ENCODE results near the gene SLC35F1.

The SLC35F1 gene

GRCh38 chr6:118305081-118305480 lies 398.0 kb downstream of the SLC35F1 start:
- WGBS, 2 experiments (ENCODE audit: insufficient coverage in 2 of 2), result 100% methylated on average over 1 of the region's 1 CpG; no CpG with 5 or more reads in 1 of the 2 experiments
- H3K27ac ChIP-seq (ENCODE audit: low read depth, low read length, severe bottlenecking), result no peak overlapping the region
- no peaks in the 10 kb centered on the region for H3K4me1 ChIP-seq (ENCODE audit: control insufficient read depth, insufficient read depth, low read length, poor library complexity, severe bottlenecking)
- no peak overlapping the region for H3K4me3 ChIP-seq (ENCODE audit: extremely low read depth, insufficient read depth, low read length, poor library complexity, severe bottlenecking)
- no peaks in the 10 kb centered on the region for H3K36me3 ChIP-seq (ENCODE audit: control insufficient read depth, insufficient read depth, low read length)
- H3K9me3 ChIP-seq (ENCODE audit: control insufficient read depth, low read length), result no peaks in the 10 kb centered on the region

DNA sequence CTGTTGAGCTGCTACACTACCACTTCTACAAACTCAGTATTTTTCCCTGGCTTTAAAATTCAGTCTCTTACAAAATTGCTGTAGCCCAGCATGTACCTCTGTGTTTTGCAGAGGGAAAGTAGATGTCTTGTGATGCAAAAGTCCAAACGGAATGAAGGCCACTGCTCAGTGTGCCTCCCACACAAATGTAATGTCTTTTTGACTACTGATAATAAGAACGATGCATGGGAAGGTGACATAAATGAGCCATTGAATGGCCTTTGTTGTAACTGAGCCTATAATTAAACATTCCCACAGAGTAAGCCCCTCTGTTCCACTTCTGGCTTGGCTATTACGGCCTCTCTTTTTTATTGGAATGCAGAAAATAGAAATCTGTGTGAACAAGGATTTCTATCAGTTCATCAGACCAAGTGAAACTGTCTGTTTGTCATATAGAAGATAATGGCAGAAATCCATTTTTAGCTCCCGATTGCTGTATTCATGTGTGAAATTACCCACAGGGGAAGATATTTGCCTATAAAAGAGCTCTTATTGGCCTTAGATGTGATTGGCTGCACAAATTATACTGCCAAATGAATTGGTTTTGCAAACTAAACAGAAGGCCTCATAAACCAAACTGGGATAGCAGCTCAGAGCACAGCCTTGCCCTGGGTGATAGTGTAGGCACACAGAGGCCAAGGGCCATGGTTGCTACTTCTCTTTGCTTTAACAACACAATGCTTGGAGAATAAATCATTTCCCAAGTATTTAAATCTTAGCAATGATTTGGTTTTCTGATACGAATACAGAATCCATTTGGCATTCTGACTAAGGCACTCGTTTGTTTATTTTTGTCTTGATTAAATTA lies 399.6 kb downstream of the SLC35F1 start:
- no peak overlapping the region for H3K4me3 ChIP-seq (ENCODE audit: extremely low read depth, insufficient read depth, low read length, poor library complexity, severe bottlenecking)
- WGBS, 2 experiments (ENCODE audit: insufficient coverage in 2 of 2), result 90 to 91% methylated on average over 2 to 5 of the region's 6 CpGs
- H3K9me3 ChIP-seq (ENCODE audit: control insufficient read depth, low read length), result no peaks in the 10 kb centered on the region
- H3K27ac ChIP-seq (ENCODE audit: low read depth, low read length, severe bottlenecking), result no peak overlapping the region
- no peaks in the 10 kb centered on the region for H3K36me3 ChIP-seq (ENCODE audit: control insufficient read depth, insufficient read depth, low read length)
- no peaks in the 10 kb centered on the region for H3K4me1 ChIP-seq (ENCODE audit: control insufficient read depth, insufficient read depth, low read length, poor library complexity, severe bottlenecking)

DNA sequence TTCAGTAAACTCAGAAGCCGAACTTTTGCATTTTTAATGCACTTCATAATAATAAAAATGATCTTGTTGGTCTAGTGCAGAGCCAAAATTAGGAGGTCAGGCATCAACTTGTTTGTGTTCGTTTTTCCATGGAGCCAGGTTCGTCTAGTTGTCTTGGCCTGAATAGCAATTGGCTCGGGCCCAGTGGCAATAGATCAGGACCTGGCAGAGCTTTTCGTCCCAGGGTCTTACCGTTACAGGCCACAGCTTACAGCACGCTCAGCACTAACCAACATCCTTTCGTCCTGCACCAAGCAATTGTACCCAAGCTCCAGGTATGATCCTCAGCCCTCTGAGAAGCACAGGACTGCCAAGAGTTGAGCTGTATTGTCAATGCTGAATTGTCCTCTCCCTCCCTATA lies 400.5 kb downstream of the SLC35F1 start:
- WGBS, 2 experiments (ENCODE audit: insufficient coverage in 2 of 2), result 90 to 97% methylated on average over 7 of the region's 8 CpGs
- no peak overlapping the region for H3K27ac ChIP-seq (ENCODE audit: low read depth, low read length, severe bottlenecking)
- H3K9me3 ChIP-seq (ENCODE audit: control insufficient read depth, low read length), result no peaks in the 10 kb centered on the region
- no peaks in the 10 kb centered on the region for H3K36me3 ChIP-seq (ENCODE audit: control insufficient read depth, insufficient read depth, low read length)
- H3K4me3 ChIP-seq (ENCODE audit: extremely low read depth, insufficient read depth, low read length, poor library complexity, severe bottlenecking), result no peak overlapping the region
- H3K4me1 ChIP-seq (ENCODE audit: control insufficient read depth, insufficient read depth, low read length, poor library complexity, severe bottlenecking), result no peaks in the 10 kb centered on the region

GRCh38 chr6:118309337-118310093 lies 402.5 kb downstream of the SLC35F1 start:
- no peak overlapping the region for H3K4me3 ChIP-seq (ENCODE audit: extremely low read depth, insufficient read depth, low read length, poor library complexity, severe bottlenecking)
- no peak overlapping the region for H3K27ac ChIP-seq (ENCODE audit: low read depth, low read length, severe bottlenecking)
- WGBS, 2 experiments (ENCODE audit: insufficient coverage in 2 of 2), result 83 to 88% methylated on average over 1 to 2 of the region's 2 CpGs
- no peaks in the 10 kb centered on the region for H3K9me3 ChIP-seq (ENCODE audit: control insufficient read depth, low read length)
- H3K4me1 ChIP-seq (ENCODE audit: control insufficient read depth, insufficient read depth, low read length, poor library complexity, severe bottlenecking), result peaks cover 3% of the 10 kb centered on the region
- no peaks in the 10 kb centered on the region for H3K36me3 ChIP-seq (ENCODE audit: control insufficient read depth, insufficient read depth, low read length)

- Histone ChIP-seq H3K27ac (ENCODE audit: low read depth, low read length, severe bottlenecking) (no peak overlapping the region), H3K9me3 (ENCODE audit: control insufficient read depth, low read length) (no peaks in the 10 kb centered on the region), H3K36me3 (ENCODE audit: control insufficient read depth, insufficient read depth, low read length) (no peaks in the 10 kb centered on the region), H3K4me1 (ENCODE audit: control insufficient read depth, insufficient read depth, low read length, poor library complexity, severe bottlenecking) (peaks cover 3% of the 10 kb centered on the region), H3K4me3 (ENCODE audit: extremely low read depth, insufficient read depth, low read length, poor library complexity, severe bottlenecking) (no peak overlapping the region)
- no CpG with 5 or more reads among the region's 3 CpGs for WGBS, 2 experiments (ENCODE audit: insufficient coverage in 2 of 2)
These were observed 406.1 kb downstream of the SLC35F1 start for GRCh38 chr6:118313208-118313607.

- H3K9me3 ChIP-seq (ENCODE audit: control insufficient read depth, low read length), result no peaks in the 10 kb centered on the region
- no peaks in the 10 kb centered on the region for H3K36me3 ChIP-seq (ENCODE audit: control insufficient read depth, insufficient read depth, low read length)
- no peak overlapping the region for H3K27ac ChIP-seq (ENCODE audit: low read depth, low read length, severe bottlenecking)
- WGBS, 2 experiments (ENCODE audit: insufficient coverage in 2 of 2), result 81 to 85% methylated on average over 3 of the region's 3 CpGs
- H3K4me3 ChIP-seq (ENCODE audit: extremely low read depth, insufficient read depth, low read length, poor library complexity, severe bottlenecking), result no peak overlapping the region
- H3K4me1 ChIP-seq (ENCODE audit: control insufficient read depth, insufficient read depth, low read length, poor library complexity, severe bottlenecking), result peaks cover 3% of the 10 kb centered on the region
These were observed 406.7 kb downstream of the SLC35F1 start for GRCh38 chr6:118313762-118314161.

GRCh38 chr6:118316796-118317384 lies 409.8 kb downstream of the SLC35F1 start:
- Histone ChIP-seq H3K36me3 (ENCODE audit: control insufficient read depth, insufficient read depth, low read length) (no peaks in the 10 kb centered on the region), H3K9me3 (ENCODE audit: control insufficient read depth, low read length) (no peaks in the 10 kb centered on the region), H3K27ac (ENCODE audit: low read depth, low read length, severe bottlenecking) (no peak overlapping the region), H3K4me1 (ENCODE audit: control insufficient read depth, insufficient read depth, low read length, poor library complexity, severe bottlenecking) (peaks cover 3% of the 10 kb centered on the region), H3K4me3 (ENCODE audit: extremely low read depth, insufficient read depth, low read length, poor library complexity, severe bottlenecking) (no peak overlapping the region)
- 82 to 100% methylated on average over 1 to 3 of the region's 6 CpGs for WGBS, 2 experiments (ENCODE audit: insufficient coverage in 2 of 2)

- peaks cover 3% of the 10 kb centered on the region for H3K4me1 ChIP-seq (ENCODE audit: control insufficient read depth, insufficient read depth, low read length, poor library complexity, severe bottlenecking)
- H3K36me3 ChIP-seq (ENCODE audit: control insufficient read depth, insufficient read depth, low read length), result no peaks in the 10 kb centered on the region
- no peak overlapping the region for H3K27ac ChIP-seq (ENCODE audit: low read depth, low read length, severe bottlenecking)
- WGBS, 2 experiments (ENCODE audit: insufficient coverage in 2 of 2), result 89 to 95% methylated on average over 3 of the region's 4 CpGs
- no peaks in the 10 kb centered on the region for H3K9me3 ChIP-seq (ENCODE audit: control insufficient read depth, low read length)
- no peak overlapping the region for H3K4me3 ChIP-seq (ENCODE audit: extremely low read depth, insufficient read depth, low read length, poor library complexity, severe bottlenecking)
These were observed 410.8 kb downstream of the SLC35F1 start for GRCh38 chr6:118317581-118318563.

- Histone ChIP-seq H3K4me3 (ENCODE audit: extremely low read depth, insufficient read depth, low read length, poor library complexity, severe bottlenecking) (no peak overlapping the region), H3K9me3 (ENCODE audit: control insufficient read depth, low read length) (no peaks in the 10 kb centered on the region), H3K4me1 (ENCODE audit: control insufficient read depth, insufficient read depth, low read length, poor library complexity, severe bottlenecking) (no peaks in the 10 kb centered on the region), H3K27ac (ENCODE audit: low read depth, low read length, severe bottlenecking) (no peak overlapping the region), H3K36me3 (ENCODE audit: control insufficient read depth, insufficient read depth, low read length) (no peaks in the 10 kb centered on the region)
- WGBS, 2 experiments (ENCODE audit: insufficient coverage in 2 of 2), result 84 to 100% methylated on average over 1 to 2 of the region's 3 CpGs
These were observed 411.6 kb downstream of the SLC35F1 start for GRCh38 chr6:118318648-118319047.

- H3K9me3 ChIP-seq (ENCODE audit: control insufficient read depth, low read length), result no peaks in the 10 kb centered on the region
- H3K36me3 ChIP-seq (ENCODE audit: control insufficient read depth, insufficient read depth, low read length), result no peaks in the 10 kb centered on the region
- no peaks in the 10 kb centered on the region for H3K4me1 ChIP-seq (ENCODE audit: control insufficient read depth, insufficient read depth, low read length, poor library complexity, severe bottlenecking)
- no peak overlapping the region for H3K27ac ChIP-seq (ENCODE audit: low read depth, low read length, severe bottlenecking)
- 100% methylated on average over 1 of the region's 3 CpGs; no CpG with 5 or more reads in 1 of the 2 experiments for WGBS, 2 experiments (ENCODE audit: insufficient coverage in 2 of 2)
- H3K4me3 ChIP-seq (ENCODE audit: extremely low read depth, insufficient read depth, low read length, poor library complexity, severe bottlenecking), result no peak overlapping the region
These were observed 412.4 kb downstream of the SLC35F1 start for GRCh38 chr6:118319416-118319815.
